K562 (cell line): ENCODE measurements around the gene SYVN1. TPM values are rescaled to one million over a fixed set of nuclear protein-coding genes. Genes with fewer than 3 reads are reported as not detected.

Source experiments
- CBX8 ChIP-seq: fragments of 200-600 bp; sonication (generic); IDR thresholded peaks from 2 replicates; pipeline ENCODE4 v1.6.1; 2012; ENCODE audit warnings: borderline replicate concordance, mixed run types, low read depth, mild to moderate bottlenecking, moderate library complexity, mixed read lengths, low read length, control low read depth, inconsistent platforms; ENCODE audit not compliant: poor library complexity, severe bottlenecking; ENCODE audit errors: extremely low read depth
- HDAC1 ChIP-seq, 2 experiments: fragments of 450-650 bp; IDR thresholded peaks; 2 replicates each; pipeline ENCODE4 v1.6.1; 2016 to 2017; ENCODE audit warnings: inconsistent platforms in 1 of 2, mild to moderate bottlenecking in 1 of 2, moderate library complexity in 1 of 2
- IFI16 ChIP-seq: fragments of 250-450 bp; sonication (Bioruptor Pico); IDR thresholded peaks from 2 replicates; pipeline ENCODE4 v2.1.2; 2022; ENCODE audit warnings: mild to moderate bottlenecking, inconsistent platforms
- KDM5B ChIP-seq: fragments of 200-600 bp; sonication (generic); IDR thresholded peaks from 2 replicates; pipeline ENCODE4 v1.6.1; 2012; ENCODE audit warnings: low read depth, mild to moderate bottlenecking, moderate library complexity, low read length, control low read depth, inconsistent platforms; ENCODE audit not compliant: insufficient replicate concordance
- KLF1 ChIP-seq: fragments of 450-650 bp; IDR thresholded peaks from 2 replicates; pipeline ENCODE4 v1.6.1; 2016; ENCODE audit warnings: missing genetic modification characterization, missing compliant biosample characterization
- KLF6 ChIP-seq: fragments of 250-450 bp; sonication (Bioruptor Pico); IDR thresholded peaks from 2 replicates; pipeline ENCODE4 v1.4.0; 2020; ENCODE audit warnings: mild to moderate bottlenecking, moderate library complexity, borderline replicate concordance
- MECOM ChIP-seq: fragments of 250-450 bp; sonication (Bioruptor Pico); IDR thresholded peaks from 2 replicates; pipeline ENCODE4 v1.8.0; 2022; ENCODE audit warnings: inconsistent platforms
- MTA3 ChIP-seq: fragments of 450-650 bp; formaldehyde crosslinking; IDR thresholded peaks from 2 replicates; pipeline ENCODE4 v1.6.1; 2017; ENCODE audit warnings: mild to moderate bottlenecking, borderline replicate concordance
- NR3C1 ChIP-seq: sonication (generic); formaldehyde crosslinking; IDR thresholded peaks from 2 replicates; pipeline ENCODE4 v1.8.1; 2022; ENCODE audit warnings: missing genetic modification reagents
- NRF1 ChIP-seq, 2 experiments: fragments of 450-650 bp; IDR thresholded peaks in 1 of 2; conservative IDR thresholded peaks in 1 of 2; 2 replicates each; pipeline ENCODE4 v1.6.1; 2014; ENCODE audit warnings: mild to moderate bottlenecking in 2 of 2
- PHF8 ChIP-seq: fragments of 200-600 bp; sonication (generic); IDR thresholded peaks from 2 replicates; pipeline ENCODE4 v1.6.1; 2012; ENCODE audit warnings: mixed run types, mild to moderate bottlenecking, inconsistent platforms, low read length, moderate library complexity, borderline replicate concordance
- PPARD ChIP-seq: fragments of 250-450 bp; sonication (Bioruptor Pico); IDR thresholded peaks from 2 replicates; pipeline ENCODE4 v1.8.0; 2022; ENCODE audit warnings: inconsistent platforms, mild to moderate bottlenecking, moderate library complexity
- PRPF4 ChIP-seq: fragments of 200-400 bp; formaldehyde crosslinking; IDR thresholded peaks from one replicate; pipeline ENCODE4 v1.6.1; 2017; ENCODE audit warnings: low read length, low read depth, mild to moderate bottlenecking; ENCODE audit not compliant: insufficient read depth, poor library complexity, severe bottlenecking
- TFAM ChIP-seq: fragments of 250-450 bp; sonication (Bioruptor Pico); conservative IDR thresholded peaks from 2 replicates; pipeline ENCODE4 v1.5.0; 2021; ENCODE audit warnings: mild to moderate bottlenecking, moderate library complexity
- THRAP3 ChIP-seq: fragments of 450-650 bp; IDR thresholded peaks from 2 replicates; pipeline ENCODE4 v1.6.1; 2016; ENCODE audit warnings: mild to moderate bottlenecking, inconsistent platforms, borderline replicate concordance
- XRCC3 ChIP-seq: fragments of 450-650 bp; IDR thresholded peaks from 2 replicates; pipeline ENCODE4 v1.6.1; 2017; ENCODE audit warnings: mild to moderate bottlenecking, moderate library complexity
- ZKSCAN1 ChIP-seq: fragments of 150-350 bp; IDR thresholded peaks from 2 replicates; pipeline ENCODE4 v1.6.1; 2016; ENCODE audit warnings: low read depth, low read length
- ZNF232 ChIP-seq: sonication (generic); formaldehyde crosslinking; IDR thresholded peaks from 2 replicates; pipeline ENCODE4 v1.8.0; 2022; ENCODE audit warnings: mild to moderate bottlenecking, missing genetic modification reagents
- polyA plus RNA-seq, 8 experiments: library from polyadenylated mRNA; depleted of rRNA in 4 of 8; stranded (reverse) in 5 of 8; unstranded in 3 of 8; fragments of >200 nt; fragmentation: Nextera tagmentation in 2 of 8; fragmentation: Illumina TruSeq in 1 of 8; extraction: Ambion mirVana in 2 of 8; extraction: Trizol in 1 of 8; gene quantifications; 2 replicates each; pipeline versions ENCODE4 v1.2.1 to v1.2.3, GENCODE V29; 2011 to 2014; ENCODE audit warnings: inconsistent platforms in 1 of 8, missing spikeins in 1 of 8
- total RNA-seq, 7 experiments: library from RNA; depleted of rRNA in 6 of 7; stranded (reverse); fragments of >200 nt in 6 of 7; fragmentation: Illumina TruSeq in 2 of 7; extraction: Trizol in 2 of 7; gene quantifications; 2 replicates each; pipeline versions ENCODE4 v1.2.1 to v1.2.3, GENCODE V29; 2011 to 2021; ENCODE audit warnings: low replicate concordance in 1 of 7
- TF ChIP-seq, protein P1 (sequence below): IDR thresholded peaks from 2 replicates; pipeline ENCODE4 v1.6.1; 2011; ENCODE audit not compliant: insufficient read length; ENCODE audit errors: extremely low read depth
- TF ChIP-seq, protein P2 (sequence below): fragments of 450-650 bp; conservative IDR thresholded peaks from 2 replicates; pipeline ENCODE4 v1.6.1; 2016; ENCODE audit warnings: missing genetic modification characterization, low read depth, mild to moderate bottlenecking, control low read depth, missing compliant biosample characterization
- TF ChIP-seq, protein P3 (sequence below): sonication (generic); formaldehyde crosslinking; IDR thresholded peaks from 2 replicates; pipeline ENCODE4 v1.8.1; 2023; ENCODE audit warnings: mild to moderate bottlenecking, missing genetic modification reagents
- TF ChIP-seq, protein P4 (sequence below): sonication (generic); formaldehyde crosslinking; IDR thresholded peaks from 2 replicates; pipeline ENCODE4 v1.5.0; 2020; ENCODE audit warnings: missing genetic modification reagents
- TF ChIP-seq, protein P5 (sequence below): fragments of 450-650 bp; formaldehyde crosslinking; conservative IDR thresholded peaks from 2 replicates; pipeline ENCODE4 v1.4.0; 2022; ENCODE audit warnings: mild to moderate bottlenecking, missing genetic modification characterization

The SYVN1 gene
- total and polyA plus RNA-seq, 9 of the 15 experiments (the other 6 are each of a cell fraction or from before 2014, with no cell fraction given) = 0.41 to 47.4 (median 9.9) TPM

DNA sequence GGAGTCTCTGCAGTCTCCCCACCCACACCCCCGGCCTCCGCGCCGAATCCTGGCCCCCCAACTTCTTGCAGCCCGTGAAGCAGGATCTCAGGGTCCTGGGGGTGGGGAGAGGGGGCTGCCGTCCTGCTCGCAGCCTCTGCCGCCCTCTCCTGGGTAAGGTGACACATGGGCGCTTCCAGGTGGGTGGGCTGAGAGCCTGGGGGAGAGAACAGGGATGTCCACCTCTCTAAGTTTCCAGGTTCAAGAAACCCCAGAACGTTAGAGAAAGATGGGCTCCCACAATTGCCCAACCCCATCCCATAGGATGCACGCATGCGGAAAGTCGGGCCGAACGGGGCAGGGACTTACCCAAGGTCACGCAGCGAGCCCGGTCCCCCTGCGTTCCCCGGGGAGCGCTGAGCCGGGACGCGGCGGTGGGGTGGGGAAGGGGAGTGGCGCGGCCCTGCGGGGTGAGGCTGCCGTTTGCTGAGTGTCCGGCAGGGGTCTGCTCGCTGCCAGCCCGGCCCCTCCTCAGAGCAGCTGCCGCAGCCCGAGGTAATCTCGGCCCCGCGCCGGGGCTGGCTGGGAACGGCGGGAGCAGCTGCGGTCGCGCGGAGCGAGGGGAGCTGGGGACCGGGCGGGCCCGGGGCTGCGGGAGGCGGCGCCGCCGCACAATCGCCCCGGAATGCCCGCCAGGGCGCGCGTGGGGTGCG is 46.7 kb upstream of the SYVN1 start (continued):
- TF ChIP-seq, protein P1, sequence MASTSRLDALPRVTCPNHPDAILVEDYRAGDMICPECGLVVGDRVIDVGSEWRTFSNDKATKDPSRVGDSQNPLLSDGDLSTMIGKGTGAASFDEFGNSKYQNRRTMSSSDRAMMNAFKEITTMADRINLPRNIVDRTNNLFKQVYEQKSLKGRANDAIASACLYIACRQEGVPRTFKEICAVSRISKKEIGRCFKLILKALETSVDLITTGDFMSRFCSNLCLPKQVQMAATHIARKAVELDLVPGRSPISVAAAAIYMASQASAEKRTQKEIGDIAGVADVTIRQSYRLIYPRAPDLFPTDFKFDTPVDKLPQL = no peak
- no peak for TF ChIP-seq ZKSCAN1
- no peak for TF ChIP-seq THRAP3
- TF ChIP-seq HDAC1 (IDR thresholded peaks at IDR 0.05) = peak in 1 of 2 experiments; percentile 72; a peak in 2 of 4 replicates
- TF ChIP-seq NRF1 (conservative IDR thresholded peaks at IDR 0.05 in 1 of 2, IDR thresholded peaks at IDR 0.05 in 1 of 2) = no peak; a peak in 2 of 4 replicates
- TF ChIP-seq, protein P2, sequence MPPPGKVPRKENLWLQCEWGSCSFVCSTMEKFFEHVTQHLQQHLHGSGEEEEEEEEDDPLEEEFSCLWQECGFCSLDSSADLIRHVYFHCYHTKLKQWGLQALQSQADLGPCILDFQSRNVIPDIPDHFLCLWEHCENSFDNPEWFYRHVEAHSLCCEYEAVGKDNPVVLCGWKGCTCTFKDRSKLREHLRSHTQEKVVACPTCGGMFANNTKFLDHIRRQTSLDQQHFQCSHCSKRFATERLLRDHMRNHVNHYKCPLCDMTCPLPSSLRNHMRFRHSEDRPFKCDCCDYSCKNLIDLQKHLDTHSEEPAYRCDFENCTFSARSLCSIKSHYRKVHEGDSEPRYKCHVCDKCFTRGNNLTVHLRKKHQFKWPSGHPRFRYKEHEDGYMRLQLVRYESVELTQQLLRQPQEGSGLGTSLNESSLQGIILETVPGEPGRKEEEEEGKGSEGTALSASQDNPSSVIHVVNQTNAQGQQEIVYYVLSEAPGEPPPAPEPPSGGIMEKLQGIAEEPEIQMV (tag) = no peak
- TF ChIP-seq IFI16 (CRISPR knock-in tag) = no peak
- no peak for TF ChIP-seq NR3C1 (CRISPR knock-in tag)
- no peak for TF ChIP-seq PPARD
- no peak for TF ChIP-seq PRPF4
- TF ChIP-seq TFAM (CRISPR knock-in tag) = no peak
- no peak for TF ChIP-seq XRCC3
- peak; percentile 54 for TF ChIP-seq KDM5B
- TF ChIP-seq KLF6 (CRISPR knock-in tag) = no peak
- TF ChIP-seq, protein P3, sequence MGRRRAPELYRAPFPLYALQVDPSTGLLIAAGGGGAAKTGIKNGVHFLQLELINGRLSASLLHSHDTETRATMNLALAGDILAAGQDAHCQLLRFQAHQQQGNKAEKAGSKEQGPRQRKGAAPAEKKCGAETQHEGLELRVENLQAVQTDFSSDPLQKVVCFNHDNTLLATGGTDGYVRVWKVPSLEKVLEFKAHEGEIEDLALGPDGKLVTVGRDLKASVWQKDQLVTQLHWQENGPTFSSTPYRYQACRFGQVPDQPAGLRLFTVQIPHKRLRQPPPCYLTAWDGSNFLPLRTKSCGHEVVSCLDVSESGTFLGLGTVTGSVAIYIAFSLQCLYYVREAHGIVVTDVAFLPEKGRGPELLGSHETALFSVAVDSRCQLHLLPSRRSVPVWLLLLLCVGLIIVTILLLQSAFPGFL (CRISPR knock-in tag) = no peak
- TF ChIP-seq, protein P4, sequence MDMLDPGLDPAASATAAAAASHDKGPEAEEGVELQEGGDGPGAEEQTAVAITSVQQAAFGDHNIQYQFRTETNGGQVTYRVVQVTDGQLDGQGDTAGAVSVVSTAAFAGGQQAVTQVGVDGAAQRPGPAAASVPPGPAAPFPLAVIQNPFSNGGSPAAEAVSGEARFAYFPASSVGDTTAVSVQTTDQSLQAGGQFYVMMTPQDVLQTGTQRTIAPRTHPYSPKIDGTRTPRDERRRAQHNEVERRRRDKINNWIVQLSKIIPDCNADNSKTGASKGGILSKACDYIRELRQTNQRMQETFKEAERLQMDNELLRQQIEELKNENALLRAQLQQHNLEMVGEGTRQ (CRISPR knock-in tag) = no peak
- no peak for TF ChIP-seq KLF1 (tag)
- TF ChIP-seq, protein P5, sequence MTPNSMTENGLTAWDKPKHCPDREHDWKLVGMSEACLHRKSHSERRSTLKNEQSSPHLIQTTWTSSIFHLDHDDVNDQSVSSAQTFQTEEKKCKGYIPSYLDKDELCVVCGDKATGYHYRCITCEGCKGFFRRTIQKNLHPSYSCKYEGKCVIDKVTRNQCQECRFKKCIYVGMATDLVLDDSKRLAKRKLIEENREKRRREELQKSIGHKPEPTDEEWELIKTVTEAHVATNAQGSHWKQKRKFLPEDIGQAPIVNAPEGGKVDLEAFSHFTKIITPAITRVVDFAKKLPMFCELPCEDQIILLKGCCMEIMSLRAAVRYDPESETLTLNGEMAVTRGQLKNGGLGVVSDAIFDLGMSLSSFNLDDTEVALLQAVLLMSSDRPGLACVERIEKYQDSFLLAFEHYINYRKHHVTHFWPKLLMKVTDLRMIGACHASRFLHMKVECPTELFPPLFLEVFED (CRISPR knock-in tag) = no peak
- TF ChIP-seq PHF8 = peak; percentile 57; the same call in 1 of the 2 replicates
- no peak for TF ChIP-seq CBX8
- no peak for TF ChIP-seq MTA3
- no peak for TF ChIP-seq ZNF232 (CRISPR knock-in tag)
- no peak for TF ChIP-seq MECOM (CRISPR knock-in tag)
